Esophagus squamous epithelium (tissue), 5 donors: ENCODE results near the gene AIFM1. TPM values are rescaled to one million over a fixed set of nuclear protein-coding genes. Genes with fewer than 3 reads are reported as not detected.

ENCODE experiments used
- DNase-seq: peaks from one replicate; lab custom pipeline; 2025; lab: John Stamatoyannopoulos, UW
- H3K27ac ChIP-seq, 4 donors: fragments of 200-600 bp; sonication (generic); one replicate each; pipeline ENCODE4 v1.5.1; 2016 to 2019; ENCODE audit warnings: mild to moderate bottlenecking in 1 of 4
- H3K27me3 ChIP-seq, 4 donors: fragments of 200-600 bp; sonication (generic); 1 replicate in 3 of 4; 2 replicates in 1 of 4; pipeline versions ENCODE4 v1.5.1 to v1.6.0; 2017 to 2021; ENCODE audit warnings: antibody characterized with exemption in 1 of 4
- H3K36me3 ChIP-seq, 3 donors: fragments of 200-600 bp; sonication (generic); one replicate each; pipeline ENCODE4 v1.5.1; 2016 to 2019
- H3K4me1 ChIP-seq, 3 donors: fragments of 200-600 bp; sonication (generic); one replicate each; pipeline ENCODE4 v1.5.1; 2017 to 2019
- H3K4me3 ChIP-seq, 4 donors: fragments of 200-600 bp; sonication (generic); 1 replicate in 3 of 4; 2 replicates in 1 of 4; pipeline ENCODE4 v1.5.1; 2016 to 2019; ENCODE audit warnings: mild to moderate bottlenecking in 2 of 4, moderate library complexity in 1 of 4
- H3K9me3 ChIP-seq, 3 donors: fragments of 200-600 bp; sonication (generic); one replicate each; pipeline ENCODE4 v1.5.1; 2016 to 2019
- CTCF ChIP-seq, 6 experiments: fragments of 450-650 bp in 4 of 6; fragments of 200-600 bp in 2 of 6; sonication (generic) in 2 of 6; IDR thresholded peaks; one replicate each; pipeline ENCODE4 v1.5.1; 2016 to 2019; ENCODE audit warnings: antibody characterized with exemption in 6 of 6, mild to moderate bottlenecking in 4 of 6, moderate library complexity in 4 of 6
- POLR2A ChIP-seq, 4 donors: fragments of 450-650 bp; IDR thresholded peaks; one replicate each; pipeline ENCODE4 v1.6.1; 2017; ENCODE audit warnings: antibody characterized with exemption in 4 of 4, mild to moderate bottlenecking in 4 of 4, moderate library complexity in 3 of 4
- WGBS, 2 donors: methylation state at CpG; one replicate each; pipeline ENCODE4 v1.1.5; 2018; 5-methylcytosine and 5-hydroxymethylcytosine counted together
- intact Hi-C: fragments of 100-400 bp; cut with DNase I; formaldehyde crosslinking; loops from one replicate; pipeline ENCODE4 v1.15.0; 2022
- total RNA-seq, 4 donors: library from RNA; depleted of rRNA; stranded (reverse); fragments of >200 nt; gene quantifications; one replicate each; pipeline ENCODE4 v1.1.0, GENCODE V29; 2016
- donor health status: DM: yes; HTN: yes; CAD: no.

Gene AIFM1
- total RNA-seq, 4 donors from 2014 or later, result 10.9 to 23.1 (median 17.0) TPM

GRCh38 chrX:130124577-130124976 lies 41.1 kb downstream of the AIFM1 start:
- 43% methylated on average over 4 of the region's 4 CpGs; no CpG with 5 or more reads in 1 of the 2 donors for WGBS, 2 donors
- H3K4me3 ChIP-seq, result no peak overlapping the region
- peak overlapping the region; percentile 56 to 72 (median 66) for H3K27ac ChIP-seq
- intact Hi-C loops, result no loop called here
- H3K27me3 ChIP-seq, result no peaks in the 10 kb centered on the region
- peaks cover 0 to 48% (median 6%) of the 10 kb centered on the region in 3 donors for H3K4me1 ChIP-seq
- DNase-seq, result no peak
- H3K9me3 ChIP-seq, result no peaks in the 10 kb centered on the region
- no peak for TF ChIP-seq POLR2A (IDR thresholded peaks at IDR 0.05)
- no peak for TF ChIP-seq CTCF (IDR thresholded peaks at IDR 0.05)
- peaks cover 0 to 20% (median 0%) of the 10 kb centered on the region in 3 donors for H3K36me3 ChIP-seq

- Histone ChIP-seq H3K9me3 (no peaks in the 10 kb centered on the region), H3K27me3 (no peaks in the 10 kb centered on the region), H3K27ac (peak overlapping the region; percentile 24 to 84 (median 64)), H3K36me3 (no peaks in the 10 kb centered on the region), H3K4me1 (peaks cover 0 to 66% (median 17%) of the 10 kb centered on the region in 3 donors), H3K4me3 (peak overlapping the region in 3 of 4 donors; percentile 35 to 63 (median 45))
- TF ChIP-seq POLR2A (IDR thresholded peaks at IDR 0.05) (no peak), CTCF (IDR thresholded peaks at IDR 0.05) (no peak)
- intact Hi-C loops, result no loop called here
- DNase-seq, result no peak
- 39% methylated on average over 7 of the region's 13 CpGs; no CpG with 5 or more reads in 1 of the 2 donors for WGBS, 2 donors
Observed at GRCh38 chrX:130121505-130121800, 44.2 kb downstream of the AIFM1 start.

GRCh38 chrX:130120746-130121504 lies 44.7 kb downstream of the AIFM1 start:
- TF ChIP-seq CTCF (IDR thresholded peaks at IDR 0.05) (peak; percentile 40 to 81 (median 67)), POLR2A (IDR thresholded peaks at IDR 0.05) (peak in 1 of 4 donors; percentile 41)
- no peaks in the 10 kb centered on the region for H3K36me3 ChIP-seq
- H3K9me3 ChIP-seq, result no peaks in the 10 kb centered on the region
- H3K27me3 ChIP-seq, result no peaks in the 10 kb centered on the region
- peak overlapping the region; percentile 62 to 88 (median 78) for H3K27ac ChIP-seq
- H3K4me1 ChIP-seq, result peaks cover 0 to 65% (median 17%) of the 10 kb centered on the region in 3 donors
- no peak for DNase-seq
- peak overlapping the region; percentile 27 to 63 (median 40) for H3K4me3 ChIP-seq
- intact Hi-C loops, result no loop called here
- WGBS, 2 donors, result 3 to 53% methylated on average over 9 to 24 of the region's 58 CpGs

GRCh38 chrX:130120321-130120731 lies 45.3 kb downstream of the AIFM1 start:
- H3K27ac ChIP-seq, result peak overlapping the region; percentile 62 to 88 (median 78)
- WGBS, 2 donors, result 66% methylated on average over 15 of the region's 28 CpGs; no CpG with 5 or more reads in 1 of the 2 donors
- intact Hi-C loops, result no loop called here
- H3K27me3 ChIP-seq, result no peaks in the 10 kb centered on the region
- peak overlapping the region; percentile 27 to 63 (median 40) for H3K4me3 ChIP-seq
- no peak for DNase-seq
- no peaks in the 10 kb centered on the region for H3K9me3 ChIP-seq
- peaks cover 0 to 59% (median 17%) of the 10 kb centered on the region in 3 donors for H3K4me1 ChIP-seq
- TF ChIP-seq CTCF (IDR thresholded peaks at IDR 0.05) (no peak), POLR2A (IDR thresholded peaks at IDR 0.05) (no peak)
- H3K36me3 ChIP-seq, result no peaks in the 10 kb centered on the region

- H3K4me1 ChIP-seq, result peaks cover 0 to 54% (median 17%) of the 10 kb centered on the region in 3 donors
- peak overlapping the region; percentile 39 to 84 (median 52) for H3K27ac ChIP-seq
- no peaks in the 10 kb centered on the region for H3K9me3 ChIP-seq
- 34 to 52% methylated on average over 2 to 13 of the region's 14 CpGs for WGBS, 2 donors
- H3K27me3 ChIP-seq, result no peaks in the 10 kb centered on the region
- H3K4me3 ChIP-seq, result peak overlapping the region in 1 of 4 donors; percentile 26
- TF ChIP-seq POLR2A (IDR thresholded peaks at IDR 0.05), result no peak
- no peak for TF ChIP-seq CTCF (IDR thresholded peaks at IDR 0.05)
- H3K36me3 ChIP-seq, result no peaks in the 10 kb centered on the region
- intact Hi-C loops, result no loop called here
- no peak for DNase-seq
Observed at GRCh38 chrX:130119312-130119898, 46.2 kb downstream of the AIFM1 start.
